Lung (tissue), 12 donors: ENCODE measurements around the gene MYMK. TPM values are rescaled to one million over a fixed set of nuclear protein-coding genes. Genes with fewer than 3 reads are reported as not detected.
A peak's percentile ranks its signal among the peaks of the same experiment; 100 is the strongest.

Experiments
- ATAC-seq: fragments of 200-7000 bp; cut with Tn5 transposase; one replicate; pipeline ENCODE4 v1.9.1; 2020; ENCODE audit warnings: moderate number of reproducible peaks; ENCODE audit not compliant: insufficient read depth, low FRiP score
- DNase-seq, 3 donors: peaks; one replicate each; pipeline ENCODE4 v3.0.0-alpha.2; 2013 to 2017
- H3K27ac ChIP-seq, 2 donors: one replicate each; pipeline ENCODE4 v1.5.1; 2013; ENCODE audit warnings: mild to moderate bottlenecking in 2 of 2, moderate library complexity in 2 of 2, control low read depth in 1 of 2, inconsistent platforms in 1 of 2, low read depth in 1 of 2, low read length in 1 of 2
- H3K27me3 ChIP-seq, 3 donors: one replicate each; pipeline ENCODE4 v1.5.1; 2013; ENCODE audit warnings: low read length in 2 of 3; ENCODE audit not compliant: control insufficient read depth in 3 of 3, insufficient read depth in 3 of 3
- H3K36me3 ChIP-seq, 4 donors: one replicate each; pipeline ENCODE4 v1.5.1; 2013; ENCODE audit warnings: low read length in 4 of 4, mild to moderate bottlenecking in 1 of 4, moderate library complexity in 1 of 4; ENCODE audit not compliant: control insufficient read depth in 4 of 4, insufficient read depth in 4 of 4
- H3K4me1 ChIP-seq, 5 donors: one replicate each; pipeline ENCODE4 v1.5.1; 2013; ENCODE audit warnings: low read length in 5 of 5, mild to moderate bottlenecking in 2 of 5, moderate library complexity in 1 of 5; ENCODE audit not compliant: control insufficient read depth in 5 of 5, insufficient read depth in 5 of 5
- H3K4me3 ChIP-seq: one replicate; pipeline ENCODE4 v1.5.1; 2013; ENCODE audit warnings: mild to moderate bottlenecking, control low read depth, moderate library complexity
- H3K9ac ChIP-seq, 2 donors: one replicate each; pipeline ENCODE4 v1.5.1; 2013; ENCODE audit warnings: low read length in 2 of 2, control low read depth in 1 of 2; ENCODE audit not compliant: insufficient read depth in 1 of 2
- H3K9me3 ChIP-seq, 4 donors: one replicate each; pipeline ENCODE4 v1.5.1; 2013; ENCODE audit warnings: low read length in 3 of 4, mild to moderate bottlenecking in 1 of 4, moderate library complexity in 1 of 4; ENCODE audit not compliant: control insufficient read depth in 4 of 4, insufficient read depth in 3 of 4
- CTCF ChIP-seq: IDR thresholded peaks from 2 replicates; pipeline ENCODE4 v1.5.1; 2012; ENCODE audit warnings: mild to moderate bottlenecking; ENCODE audit errors: control extremely low read depth, extremely low read depth
- whole genome bisulfite sequencing, 2 donors: extraction: QIAGEN DNeasy Blood & Tissue Kit; methylation state at CpG; one replicate each; pipeline ENCODE4 v1.1.7; 2013; 5-methylcytosine and 5-hydroxymethylcytosine counted together
- polyA plus RNA-seq, 2 donors: library from polyadenylated mRNA; stranded (reverse); fragments of 200-250 nt; gene quantifications; one replicate each; pipeline ENCODE4 v1.2.1, GENCODE V29; 2013
- total RNA-seq, 2 donors: library from RNA; depleted of rRNA in 1 of 2; stranded (reverse); fragments of >200 nt in 1 of 2; gene quantifications; one replicate each; pipeline ENCODE4 v1.2.1, GENCODE V29; 2014 to 2021
- donor health status: control.
- donor health status: control.
- donor health status: Bipolar disorder and iron deficiency.
- donor health status: healthy.
- donor health status: DM: yes; HTN: yes; CAD: no.

MYMK gene
- total and polyA plus RNA-seq, 4 donors, result not detected

DNA sequence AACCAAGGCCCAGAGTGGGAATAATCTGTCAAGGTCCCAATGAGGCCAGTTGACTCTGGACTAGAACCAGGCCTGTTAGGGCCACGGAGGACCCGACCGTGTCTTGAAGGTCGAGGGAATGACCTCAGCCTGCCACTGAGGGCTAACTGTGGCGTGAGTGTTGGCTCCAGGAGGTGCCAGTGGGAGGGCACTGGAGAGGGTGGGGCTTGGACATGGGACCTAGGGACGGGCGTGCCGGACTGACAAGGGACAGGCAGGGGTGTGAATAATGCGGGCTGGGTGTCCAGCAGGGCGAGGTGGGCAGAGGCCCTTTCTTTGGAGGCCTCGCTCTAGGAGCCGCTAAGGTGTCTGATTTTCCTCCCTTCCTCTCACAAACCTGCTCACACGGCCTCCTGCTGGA lies 17.2 kb upstream of the MYMK start:
- Histone ChIP-seq H3K9ac (no peak overlapping the region), H3K4me1 (peaks cover 0 to 45% (median 16%) of the 10 kb centered on the region in 5 donors), H3K9me3 (no peaks in the 10 kb centered on the region), H3K27me3 (no peaks in the 10 kb centered on the region), H3K27ac (no peak overlapping the region), H3K4me3 (no peak overlapping the region), H3K36me3 (no peaks in the 10 kb centered on the region)
- DNase-seq (no peak), ATAC-seq (no peak)
- TF ChIP-seq CTCF, result no peak
- 80 to 81% methylated on average over 13 of the region's 13 CpGs for WGBS, 2 donors

GRCh38 chr9:133540698-133541025 lies 15.9 kb upstream of the MYMK start:
- WGBS, 2 donors, result 48 to 61% methylated on average over 18 of the region's 18 CpGs
- peaks cover 0 to 47% (median 13%) of the 10 kb centered on the region in 5 donors for H3K4me1 ChIP-seq
- no peaks in the 10 kb centered on the region for H3K27me3 ChIP-seq
- no peak overlapping the region for H3K4me3 ChIP-seq
- H3K9ac ChIP-seq, result no peak overlapping the region
- H3K9me3 ChIP-seq, result no peaks in the 10 kb centered on the region
- TF ChIP-seq CTCF, result no peak
- H3K36me3 ChIP-seq, result no peaks in the 10 kb centered on the region
- DNase-seq, result no peak
- no peak overlapping the region for H3K27ac ChIP-seq
- ATAC-seq, result no peak

DNA sequence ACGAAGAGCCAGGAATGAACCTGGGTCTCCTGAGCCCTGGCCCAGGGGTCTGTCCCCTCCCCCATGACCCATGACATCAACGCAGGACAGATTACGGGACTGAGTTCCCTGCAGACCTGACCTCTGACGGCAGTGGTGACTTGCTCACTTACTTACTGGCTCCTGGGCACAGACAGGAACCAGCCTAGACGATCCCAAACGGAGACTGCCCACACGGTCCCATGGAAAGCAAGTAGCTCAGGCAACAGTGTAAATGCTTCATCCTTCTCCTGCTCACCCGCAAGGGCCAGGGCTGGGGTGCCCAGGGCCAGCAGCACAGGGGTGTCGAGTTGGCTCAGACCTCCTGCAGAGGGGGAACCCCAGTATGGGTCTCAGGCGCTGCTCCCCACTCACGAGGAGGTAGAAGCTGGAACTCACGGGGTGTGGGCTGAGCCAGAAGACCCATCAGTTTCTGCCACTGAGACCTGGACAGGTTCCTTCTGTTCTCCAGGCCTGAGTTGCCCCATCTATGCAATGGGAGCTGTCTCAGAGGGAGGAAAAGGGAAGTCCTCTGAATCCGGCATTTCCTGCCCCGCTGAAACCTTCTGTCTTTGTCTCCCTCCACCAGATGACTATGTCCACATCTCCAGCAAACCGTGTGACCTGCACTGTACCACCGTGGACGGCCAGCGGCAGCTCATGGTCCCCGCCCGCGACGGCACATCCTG lies 15.4 kb upstream of the MYMK start:
- no peak for ATAC-seq
- Histone ChIP-seq H3K27me3 (no peaks in the 10 kb centered on the region), H3K36me3 (no peaks in the 10 kb centered on the region), H3K27ac (peak overlapping the region in 1 of 2 donors; percentile 14), H3K4me3 (no peak overlapping the region), H3K9ac (no peak overlapping the region), H3K9me3 (no peaks in the 10 kb centered on the region), H3K4me1 (peaks cover 0 to 43% (median 8%) of the 10 kb centered on the region in 5 donors)
- DNase-seq, result no peak
- 37 to 54% methylated on average over 22 of the region's 22 CpGs for WGBS, 2 donors
- TF ChIP-seq CTCF, result no peak
